Liver (tissue), 9 donors: ENCODE results near the gene PIK3R6. TPM values are rescaled to one million over a fixed set of nuclear protein-coding genes. Genes with fewer than 3 reads are reported as not detected.

Source experiments
- DNase-seq: peaks from one replicate; pipeline ENCODE4 v3.0.0-alpha.2; 2017; ENCODE audit warnings: low spot score
- H3K27ac ChIP-seq, 2 donors: one replicate each; pipeline ENCODE4 v1.7.0; 2013; ENCODE audit warnings: inconsistent platforms in 2 of 2, low read length in 2 of 2, control low read depth in 1 of 2, low read depth in 1 of 2, mild to moderate bottlenecking in 1 of 2
- H3K27me3 ChIP-seq, 4 donors: one replicate each; pipeline versions ENCODE4 v1.6.1 to v1.7.0; 2013; ENCODE audit warnings: low read length in 3 of 4, inconsistent platforms in 1 of 4, mild to moderate bottlenecking in 1 of 4, moderate library complexity in 1 of 4; ENCODE audit not compliant: control insufficient read depth in 4 of 4, insufficient read depth in 4 of 4
- H3K36me3 ChIP-seq, 4 donors: one replicate each; pipeline versions ENCODE4 v1.6.1 to v1.7.0; 2013; ENCODE audit warnings: low read length in 3 of 4, mild to moderate bottlenecking in 3 of 4, low read depth in 1 of 4, moderate library complexity in 1 of 4; ENCODE audit not compliant: control insufficient read depth in 4 of 4, insufficient read depth in 3 of 4
- H3K4me1 ChIP-seq, 4 donors: one replicate each; pipeline versions ENCODE4 v1.6.1 to v1.7.0; 2013; ENCODE audit warnings: low read length in 3 of 4, mild to moderate bottlenecking in 3 of 4, moderate library complexity in 1 of 4; ENCODE audit not compliant: control insufficient read depth in 4 of 4, insufficient read depth in 4 of 4
- H3K4me3 ChIP-seq, 3 donors: one replicate each; pipeline versions ENCODE4 v1.6.1 to v1.7.0; 2013; ENCODE audit warnings: low read length in 3 of 3, control low read depth in 1 of 3, low read depth in 1 of 3, mild to moderate bottlenecking in 1 of 3
- H3K9ac ChIP-seq, 2 donors: one replicate each; pipeline ENCODE4 v1.7.0; 2013; ENCODE audit warnings: low read length in 2 of 2, mild to moderate bottlenecking in 2 of 2, moderate library complexity in 2 of 2, control low read depth in 1 of 2, low read depth in 1 of 2
- H3K9me3 ChIP-seq, 4 donors: one replicate each; pipeline versions ENCODE4 v1.6.1 to v1.7.0; 2013; ENCODE audit warnings: low read length in 3 of 4; ENCODE audit not compliant: control insufficient read depth in 4 of 4
- EGR1 ChIP-seq, 2 donors: IDR thresholded peaks; 2 replicates each; pipeline ENCODE4 v1.6.1; 2016 to 2018; ENCODE audit warnings: antibody characterized with exemption in 2 of 2, low read depth in 2 of 2
- FOXA1 ChIP-seq: IDR thresholded peaks from 2 replicates; pipeline ENCODE4 v1.6.1; 2016; ENCODE audit warnings: antibody characterized with exemption
- FOXA2 ChIP-seq: IDR thresholded peaks from 2 replicates; pipeline ENCODE4 v1.6.1; 2016; ENCODE audit warnings: antibody characterized with exemption
- GABPA ChIP-seq, 2 donors: IDR thresholded peaks in 1 of 2; conservative IDR thresholded peaks in 1 of 2; 2 replicates each; pipeline ENCODE4 v1.6.1; 2016; ENCODE audit warnings: antibody characterized with exemption in 2 of 2, mild to moderate bottlenecking in 1 of 2, moderate library complexity in 1 of 2
- HNF4A ChIP-seq, 2 donors: conservative IDR thresholded peaks; 2 replicates each; pipeline ENCODE4 v1.6.1; 2016; ENCODE audit warnings: antibody characterized with exemption in 2 of 2, mild to moderate bottlenecking in 2 of 2
- HNF4G ChIP-seq: IDR thresholded peaks from 2 replicates; pipeline ENCODE4 v1.6.1; 2016; ENCODE audit warnings: antibody characterized with exemption
- JUND ChIP-seq, 2 donors: IDR thresholded peaks; 2 replicates each; pipeline ENCODE4 v1.6.1; 2016; ENCODE audit warnings: antibody characterized with exemption in 2 of 2
- NR2F2 ChIP-seq: IDR thresholded peaks from 2 replicates; pipeline ENCODE4 v1.6.1; 2016; ENCODE audit warnings: antibody characterized with exemption
- RAD21 ChIP-seq, 2 donors: IDR thresholded peaks; 2 replicates each; pipeline ENCODE4 v1.6.1; 2016; ENCODE audit warnings: antibody characterized with exemption in 2 of 2, mild to moderate bottlenecking in 2 of 2
- RXRA ChIP-seq, 2 donors: IDR thresholded peaks; 2 replicates each; pipeline ENCODE4 v1.6.1; 2017 to 2018; ENCODE audit warnings: antibody characterized with exemption in 2 of 2, mild to moderate bottlenecking in 1 of 2
- SP1 ChIP-seq: IDR thresholded peaks from 2 replicates; pipeline ENCODE4 v1.6.1; 2018; ENCODE audit warnings: antibody characterized with exemption, mild to moderate bottlenecking
- TAF1 ChIP-seq: conservative IDR thresholded peaks from 2 replicates; pipeline ENCODE4 v1.6.1; 2016; ENCODE audit warnings: antibody characterized with exemption, mild to moderate bottlenecking
- WGBS: extraction: QIAGEN DNeasy Blood & Tissue Kit; methylation state at CpG from one replicate; pipeline ENCODE4 v1.1.7; 2013; 5-methylcytosine and 5-hydroxymethylcytosine counted together
- polyA plus RNA-seq, 2 donors: library from polyadenylated mRNA; stranded (reverse) in 1 of 2; unstranded in 1 of 2; fragments of 200-250 nt in 1 of 2; fragments of >200 nt in 1 of 2; fragmentation: Nextera tagmentation in 1 of 2; extraction: Ambion mirVana in 1 of 2; gene quantifications; one replicate each; pipeline versions ENCODE4 v1.2.1 to v1.2.3, GENCODE V29; 2013 to 2015
- total RNA-seq, 2 donors: library from RNA; depleted of rRNA; stranded (reverse); fragments of >200 nt; gene quantifications; one replicate each; pipeline ENCODE4 v1.2.3, GENCODE V29; 2014
- TF ChIP-seq, protein P1 (sequence below): IDR thresholded peaks from 2 replicates; pipeline ENCODE4 v1.6.1; 2016; ENCODE audit warnings: antibody characterized with exemption, mild to moderate bottlenecking
- TF ChIP-seq, protein P2 (sequence below): IDR thresholded peaks from 2 replicates; pipeline ENCODE4 v1.6.1; 2016; ENCODE audit warnings: antibody characterized with exemption
- TF ChIP-seq, protein P3 (sequence below): IDR thresholded peaks from 2 replicates; pipeline ENCODE4 v1.6.1; 2016; ENCODE audit warnings: antibody characterized with exemption
- TF ChIP-seq, protein P4 (sequence below): fragments of 150-350 bp; IDR thresholded peaks from 2 replicates; pipeline ENCODE4 v1.5.1; 2017; ENCODE audit warnings: improper control_type of control experiment, low read depth, low read length; ENCODE audit not compliant: missing input control
- donor health status: healthy.
- donor health status: healthy.
- donor health status: healthy.
- donor health status: healthy.
- donor health status: healthy.

The PIK3R6 gene
- total and polyA plus RNA-seq, 4 donors = 0.15 to 0.37 (median 0.18) TPM

DNA sequence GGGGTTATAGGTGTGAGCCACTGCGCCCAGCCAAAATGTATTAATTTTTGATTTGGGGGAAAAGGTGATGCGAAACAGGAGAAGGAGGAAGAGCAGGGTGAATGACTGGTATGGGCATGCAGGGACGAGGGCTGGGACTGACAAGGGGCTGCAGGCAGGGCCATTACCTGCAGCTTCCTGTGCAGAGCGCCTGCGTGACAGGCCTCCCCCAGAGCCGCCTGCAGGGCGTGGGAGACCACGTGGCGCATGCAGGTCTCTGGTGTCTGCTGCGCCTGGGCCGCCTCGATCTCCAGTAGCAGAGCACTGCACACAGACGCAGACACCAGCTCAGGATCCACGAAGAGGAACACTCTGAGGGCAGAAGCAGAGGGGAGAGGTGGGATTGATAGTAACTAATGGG lies 32.4 kb downstream of the PIK3R6 start:
- H3K27ac ChIP-seq = no peak overlapping the region
- 91% methylated on average over 14 of the region's 14 CpGs for WGBS
- H3K36me3 ChIP-seq = no peaks in the 10 kb centered on the region
- H3K9me3 ChIP-seq = no peaks in the 10 kb centered on the region
- no peak for DNase-seq
- no peaks in the 10 kb centered on the region for H3K27me3 ChIP-seq
- TF ChIP-seq HNF4G (no peak), SP1 (no peak), EGR1 (IDR thresholded peaks at IDR 0.05; ENCODE audit: low read depth in 2 of 2) (no peak), FOXA1 (no peak), TAF1 (no peak), NR2F2 (no peak)
- TF ChIP-seq, protein P1, sequence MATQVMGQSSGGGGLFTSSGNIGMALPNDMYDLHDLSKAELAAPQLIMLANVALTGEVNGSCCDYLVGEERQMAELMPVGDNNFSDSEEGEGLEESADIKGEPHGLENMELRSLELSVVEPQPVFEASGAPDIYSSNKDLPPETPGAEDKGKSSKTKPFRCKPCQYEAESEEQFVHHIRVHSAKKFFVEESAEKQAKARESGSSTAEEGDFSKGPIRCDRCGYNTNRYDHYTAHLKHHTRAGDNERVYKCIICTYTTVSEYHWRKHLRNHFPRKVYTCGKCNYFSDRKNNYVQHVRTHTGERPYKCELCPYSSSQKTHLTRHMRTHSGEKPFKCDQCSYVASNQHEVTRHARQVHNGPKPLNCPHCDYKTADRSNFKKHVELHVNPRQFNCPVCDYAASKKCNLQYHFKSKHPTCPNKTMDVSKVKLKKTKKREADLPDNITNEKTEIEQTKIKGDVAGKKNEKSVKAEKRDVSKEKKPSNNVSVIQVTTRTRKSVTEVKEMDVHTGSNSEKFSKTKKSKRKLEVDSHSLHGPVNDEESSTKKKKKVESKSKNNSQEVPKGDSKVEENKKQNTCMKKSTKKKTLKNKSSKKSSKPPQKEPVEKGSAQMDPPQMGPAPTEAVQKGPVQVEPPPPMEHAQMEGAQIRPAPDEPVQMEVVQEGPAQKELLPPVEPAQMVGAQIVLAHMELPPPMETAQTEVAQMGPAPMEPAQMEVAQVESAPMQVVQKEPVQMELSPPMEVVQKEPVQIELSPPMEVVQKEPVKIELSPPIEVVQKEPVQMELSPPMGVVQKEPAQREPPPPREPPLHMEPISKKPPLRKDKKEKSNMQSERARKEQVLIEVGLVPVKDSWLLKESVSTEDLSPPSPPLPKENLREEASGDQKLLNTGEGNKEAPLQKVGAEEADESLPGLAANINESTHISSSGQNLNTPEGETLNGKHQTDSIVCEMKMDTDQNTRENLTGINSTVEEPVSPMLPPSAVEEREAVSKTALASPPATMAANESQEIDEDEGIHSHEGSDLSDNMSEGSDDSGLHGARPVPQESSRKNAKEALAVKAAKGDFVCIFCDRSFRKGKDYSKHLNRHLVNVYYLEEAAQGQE = no peak
- TF ChIP-seq, protein P2, sequence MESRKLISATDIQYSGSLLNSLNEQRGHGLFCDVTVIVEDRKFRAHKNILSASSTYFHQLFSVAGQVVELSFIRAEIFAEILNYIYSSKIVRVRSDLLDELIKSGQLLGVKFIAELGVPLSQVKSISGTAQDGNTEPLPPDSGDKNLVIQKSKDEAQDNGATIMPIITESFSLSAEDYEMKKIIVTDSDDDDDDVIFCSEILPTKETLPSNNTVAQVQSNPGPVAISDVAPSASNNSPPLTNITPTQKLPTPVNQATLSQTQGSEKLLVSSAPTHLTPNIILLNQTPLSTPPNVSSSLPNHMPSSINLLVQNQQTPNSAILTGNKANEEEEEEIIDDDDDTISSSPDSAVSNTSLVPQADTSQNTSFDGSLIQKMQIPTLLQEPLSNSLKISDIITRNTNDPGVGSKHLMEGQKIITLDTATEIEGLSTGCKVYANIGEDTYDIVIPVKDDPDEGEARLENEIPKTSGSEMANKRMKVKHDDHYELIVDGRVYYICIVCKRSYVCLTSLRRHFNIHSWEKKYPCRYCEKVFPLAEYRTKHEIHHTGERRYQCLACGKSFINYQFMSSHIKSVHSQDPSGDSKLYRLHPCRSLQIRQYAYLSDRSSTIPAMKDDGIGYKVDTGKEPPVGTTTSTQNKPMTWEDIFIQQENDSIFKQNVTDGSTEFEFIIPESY = no peak
- TF ChIP-seq, protein P3, sequence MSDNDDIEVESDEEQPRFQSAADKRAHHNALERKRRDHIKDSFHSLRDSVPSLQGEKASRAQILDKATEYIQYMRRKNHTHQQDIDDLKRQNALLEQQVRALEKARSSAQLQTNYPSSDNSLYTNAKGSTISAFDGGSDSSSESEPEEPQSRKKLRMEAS = no peak
- TF ChIP-seq, protein P4, sequence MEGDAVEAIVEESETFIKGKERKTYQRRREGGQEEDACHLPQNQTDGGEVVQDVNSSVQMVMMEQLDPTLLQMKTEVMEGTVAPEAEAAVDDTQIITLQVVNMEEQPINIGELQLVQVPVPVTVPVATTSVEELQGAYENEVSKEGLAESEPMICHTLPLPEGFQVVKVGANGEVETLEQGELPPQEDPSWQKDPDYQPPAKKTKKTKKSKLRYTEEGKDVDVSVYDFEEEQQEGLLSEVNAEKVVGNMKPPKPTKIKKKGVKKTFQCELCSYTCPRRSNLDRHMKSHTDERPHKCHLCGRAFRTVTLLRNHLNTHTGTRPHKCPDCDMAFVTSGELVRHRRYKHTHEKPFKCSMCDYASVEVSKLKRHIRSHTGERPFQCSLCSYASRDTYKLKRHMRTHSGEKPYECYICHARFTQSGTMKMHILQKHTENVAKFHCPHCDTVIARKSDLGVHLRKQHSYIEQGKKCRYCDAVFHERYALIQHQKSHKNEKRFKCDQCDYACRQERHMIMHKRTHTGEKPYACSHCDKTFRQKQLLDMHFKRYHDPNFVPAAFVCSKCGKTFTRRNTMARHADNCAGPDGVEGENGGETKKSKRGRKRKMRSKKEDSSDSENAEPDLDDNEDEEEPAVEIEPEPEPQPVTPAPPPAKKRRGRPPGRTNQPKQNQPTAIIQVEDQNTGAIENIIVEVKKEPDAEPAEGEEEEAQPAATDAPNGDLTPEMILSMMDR = no peak
- no peak overlapping the region for H3K4me3 ChIP-seq
- H3K4me1 ChIP-seq = no peaks in the 10 kb centered on the region
- no peak overlapping the region for H3K9ac ChIP-seq

DNA sequence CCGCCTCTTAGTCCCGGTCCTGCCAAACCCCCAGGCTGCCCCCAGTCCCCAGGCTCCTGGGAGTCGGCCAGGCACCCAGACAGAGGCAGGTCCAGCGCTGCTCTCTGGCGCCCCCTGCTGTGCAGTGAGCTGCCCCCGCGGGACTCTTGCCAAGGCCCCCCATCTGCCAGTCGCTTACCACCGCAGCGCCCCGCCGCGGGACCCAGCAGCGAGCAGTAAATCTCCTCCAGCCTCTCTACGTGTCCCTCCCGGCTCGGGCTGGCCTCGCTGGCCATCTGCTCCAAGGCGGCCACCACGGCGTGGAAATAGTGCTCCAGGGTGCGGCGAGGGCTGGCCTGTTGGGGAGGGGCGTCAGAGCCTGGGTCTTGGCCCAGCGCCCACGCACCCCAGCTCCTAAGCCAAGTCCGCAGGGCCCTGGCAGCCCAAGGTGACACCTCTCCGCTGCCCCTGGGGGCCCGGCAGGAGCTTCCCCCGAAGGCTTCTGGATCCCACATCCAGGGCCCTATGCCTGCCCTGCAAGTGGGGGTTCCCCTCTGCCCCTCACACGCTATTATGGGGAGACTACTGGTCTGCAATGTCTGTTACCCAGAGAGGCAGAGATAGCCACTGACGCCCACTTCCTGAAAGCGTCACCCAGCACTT lies 34.6 kb downstream of the PIK3R6 start:
- Histone ChIP-seq H3K4me1 (no peaks in the 10 kb centered on the region), H3K4me3 (no peak overlapping the region), H3K27me3 (no peaks in the 10 kb centered on the region), H3K9ac (no peak overlapping the region), H3K36me3 (no peaks in the 10 kb centered on the region), H3K9me3 (no peaks in the 10 kb centered on the region), H3K27ac (no peak overlapping the region)
- TF ChIP-seq FOXA2 (no peak), RAD21 (IDR thresholded peaks at IDR 0.05) (no peak), HNF4A (conservative IDR thresholded peaks at IDR 0.05) (no peak), JUND (IDR thresholded peaks at IDR 0.05) (no peak), NR2F2 (no peak), GABPA (IDR thresholded peaks at IDR 0.05 in 1 of 2, conservative IDR thresholded peaks at IDR 0.05 in 1 of 2) (no peak), EGR1 (IDR thresholded peaks at IDR 0.05; ENCODE audit: low read depth in 2 of 2) (no peak), RXRA (IDR thresholded peaks at IDR 0.05) (no peak), HNF4G (no peak), TAF1 (no peak)
- TF ChIP-seq, protein P4 = no peak
- TF ChIP-seq, protein P3 = no peak
- TF ChIP-seq, protein P1 = no peak
- WGBS = 45% methylated on average over 33 of the region's 33 CpGs
- DNase-seq = no peak
